Measurements from ENCODE around the gene MTMR10.

The MTMR10 gene, protein sequence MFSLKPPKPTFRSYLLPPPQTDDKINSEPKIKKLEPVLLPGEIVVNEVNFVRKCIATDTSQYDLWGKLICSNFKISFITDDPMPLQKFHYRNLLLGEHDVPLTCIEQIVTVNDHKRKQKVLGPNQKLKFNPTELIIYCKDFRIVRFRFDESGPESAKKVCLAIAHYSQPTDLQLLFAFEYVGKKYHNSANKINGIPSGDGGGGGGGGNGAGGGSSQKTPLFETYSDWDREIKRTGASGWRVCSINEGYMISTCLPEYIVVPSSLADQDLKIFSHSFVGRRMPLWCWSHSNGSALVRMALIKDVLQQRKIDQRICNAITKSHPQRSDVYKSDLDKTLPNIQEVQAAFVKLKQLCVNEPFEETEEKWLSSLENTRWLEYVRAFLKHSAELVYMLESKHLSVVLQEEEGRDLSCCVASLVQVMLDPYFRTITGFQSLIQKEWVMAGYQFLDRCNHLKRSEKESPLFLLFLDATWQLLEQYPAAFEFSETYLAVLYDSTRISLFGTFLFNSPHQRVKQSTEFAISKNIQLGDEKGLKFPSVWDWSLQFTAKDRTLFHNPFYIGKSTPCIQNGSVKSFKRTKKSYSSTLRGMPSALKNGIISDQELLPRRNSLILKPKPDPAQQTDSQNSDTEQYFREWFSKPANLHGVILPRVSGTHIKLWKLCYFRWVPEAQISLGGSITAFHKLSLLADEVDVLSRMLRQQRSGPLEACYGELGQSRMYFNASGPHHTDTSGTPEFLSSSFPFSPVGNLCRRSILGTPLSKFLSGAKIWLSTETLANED

DNA sequence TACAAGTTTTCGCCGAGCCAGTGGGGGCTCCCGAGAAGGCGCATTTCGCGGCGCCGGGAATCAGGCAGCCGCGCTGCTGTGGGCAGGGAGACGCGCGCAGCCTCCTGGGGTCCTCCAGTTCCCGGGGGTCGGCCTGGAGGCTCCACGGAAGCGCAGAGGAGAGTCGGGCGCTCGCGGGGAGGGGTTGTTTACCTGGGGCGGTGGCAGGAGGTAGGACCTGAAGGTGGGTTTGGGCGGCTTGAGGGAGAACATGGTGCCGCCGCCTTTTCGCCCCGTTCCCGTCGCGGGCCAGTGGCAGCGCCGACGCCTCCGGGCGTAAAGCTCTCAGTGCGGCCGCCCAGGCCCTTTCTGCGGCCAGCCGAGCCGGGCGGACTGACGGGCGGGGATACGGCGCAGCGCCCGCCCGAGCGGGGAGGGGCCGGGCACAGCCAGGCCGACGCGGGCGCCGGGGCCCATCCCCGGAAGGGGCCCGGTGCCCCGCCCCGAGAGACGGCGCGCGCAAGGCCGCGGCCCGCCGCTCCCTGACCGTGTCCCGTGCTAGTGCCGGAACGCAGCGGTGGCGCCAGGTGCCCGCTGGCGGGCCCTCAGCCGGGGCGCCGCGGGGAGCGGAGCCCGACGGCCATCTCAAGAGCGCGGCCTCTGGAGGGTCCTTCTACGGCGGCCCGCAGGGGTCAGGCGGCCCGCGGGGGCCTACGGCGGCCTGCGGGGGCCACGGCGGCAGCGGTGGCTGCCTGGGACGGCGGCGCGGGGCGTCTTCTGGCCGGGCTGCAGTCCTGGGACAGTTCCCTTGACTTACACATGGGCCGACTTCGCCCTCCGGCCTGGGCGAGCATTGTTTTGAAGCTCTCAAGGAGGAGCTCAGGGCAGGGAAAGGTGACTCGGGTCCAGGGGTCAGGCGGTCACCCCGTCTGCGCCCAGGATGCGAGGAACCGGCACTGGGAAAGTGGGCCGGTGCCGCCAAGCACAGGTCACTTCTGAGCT, at the start of gene MTMR10:
Gene MTMR10 (minus strand): TSS at position 374 of the 981 bp plus-strand sequence. CDS start 122 bp downstream, at position 252.
- Histone ChIP-seq H3K9me3 (replicated peaks; ENCODE audit: insufficient read depth, low read length) (no peaks in the 10 kb centered on the region), H4K20me1 (ENCODE audit: insufficient read depth, low read length) (no peaks in the 10 kb centered on the region), H3K4me1 (ENCODE audit: low read length) (peaks cover 24% of the 10 kb centered on the region), H3K4me3 (ENCODE audit: low read length) (peak within 1 kb of the TSS; percentile 99), H3K27ac (ENCODE audit: low read length) (peak within 1 kb of the TSS; percentile 87), H3K9me2 (replicated peaks; ENCODE audit: insufficient read depth, low read length) (no peaks in the 10 kb centered on the region), H3K27me3 (replicated peaks; ENCODE audit: insufficient read depth, low read length) (no peaks in the 10 kb centered on the region), H3F3A (ENCODE audit: insufficient read depth, low read length) (peaks cover 14% of the 10 kb centered on the region), H3K36me3 (replicated peaks; ENCODE audit: insufficient read depth, low read length) (peaks cover 3% of the 10 kb centered on the region; the same call in 1 of the 2 replicates), H2AFZ (ENCODE audit: low read length) (peak within 1 kb of the TSS; percentile 62), H3K79me2 (ENCODE audit: low read length) (peaks cover 45% of the 10 kb centered on the region), H3K4me2 (ENCODE audit: low read depth, low read length) (peak within 1 kb of the TSS; percentile 92), H3K9ac (ENCODE audit: low read length) (peak within 1 kb of the TSS; percentile 98)
- peak; percentile 88 for DNase-seq
- TF ChIP-seq, protein P1, sequence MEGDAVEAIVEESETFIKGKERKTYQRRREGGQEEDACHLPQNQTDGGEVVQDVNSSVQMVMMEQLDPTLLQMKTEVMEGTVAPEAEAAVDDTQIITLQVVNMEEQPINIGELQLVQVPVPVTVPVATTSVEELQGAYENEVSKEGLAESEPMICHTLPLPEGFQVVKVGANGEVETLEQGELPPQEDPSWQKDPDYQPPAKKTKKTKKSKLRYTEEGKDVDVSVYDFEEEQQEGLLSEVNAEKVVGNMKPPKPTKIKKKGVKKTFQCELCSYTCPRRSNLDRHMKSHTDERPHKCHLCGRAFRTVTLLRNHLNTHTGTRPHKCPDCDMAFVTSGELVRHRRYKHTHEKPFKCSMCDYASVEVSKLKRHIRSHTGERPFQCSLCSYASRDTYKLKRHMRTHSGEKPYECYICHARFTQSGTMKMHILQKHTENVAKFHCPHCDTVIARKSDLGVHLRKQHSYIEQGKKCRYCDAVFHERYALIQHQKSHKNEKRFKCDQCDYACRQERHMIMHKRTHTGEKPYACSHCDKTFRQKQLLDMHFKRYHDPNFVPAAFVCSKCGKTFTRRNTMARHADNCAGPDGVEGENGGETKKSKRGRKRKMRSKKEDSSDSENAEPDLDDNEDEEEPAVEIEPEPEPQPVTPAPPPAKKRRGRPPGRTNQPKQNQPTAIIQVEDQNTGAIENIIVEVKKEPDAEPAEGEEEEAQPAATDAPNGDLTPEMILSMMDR (IDR thresholded peaks at IDR 0.05; ENCODE audit: low read length) = no peak
- TF ChIP-seq EZH2phosphoT487 (IDR thresholded peaks at IDR 0.05; ENCODE audit: low read length) (no peak), EZH2 (optimal IDR thresholded peaks at IDR 0.05; ENCODE audit: low read depth, low read length) (no peak)

DNA sequence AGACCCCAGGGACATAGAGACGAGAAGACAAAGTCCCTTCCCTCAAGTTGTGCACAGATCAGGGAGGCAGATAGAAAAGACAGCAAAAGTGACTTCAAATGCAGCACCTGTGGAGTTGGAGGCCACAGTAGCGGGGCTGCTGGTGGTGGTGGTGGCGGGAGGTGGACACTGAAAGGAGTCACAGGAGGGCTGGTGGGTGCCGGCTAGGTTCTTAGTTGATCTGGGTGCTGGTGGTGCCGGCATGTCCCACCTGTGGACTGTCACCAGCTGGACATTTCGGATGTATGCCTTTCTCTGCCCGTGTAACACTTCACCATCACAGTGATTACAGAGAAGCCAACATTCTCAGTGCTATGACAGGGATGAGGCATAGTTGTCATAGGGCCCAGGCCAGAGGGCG, 49.2 kb upstream of the MTMR10 start:
- no peaks in the 10 kb centered on the region for H3F3A ChIP-seq (ENCODE audit: insufficient read depth, low read length)
- no peaks in the 10 kb centered on the region for H3K9me3 ChIP-seq (replicated peaks; ENCODE audit: insufficient read depth, low read length)
- no peaks in the 10 kb centered on the region for H3K9me2 ChIP-seq (replicated peaks; ENCODE audit: insufficient read depth, low read length)
- H3K4me3 ChIP-seq (ENCODE audit: low read length) = no peak overlapping the region
- H3K4me1 ChIP-seq (ENCODE audit: low read length) = peaks cover 10% of the 10 kb centered on the region
- no peak for DNase-seq
- no peaks in the 10 kb centered on the region for H4K20me1 ChIP-seq (ENCODE audit: insufficient read depth, low read length)
- no peak overlapping the region for H3K9ac ChIP-seq (ENCODE audit: low read length)
- H2AFZ ChIP-seq (ENCODE audit: low read length) = no peak overlapping the region
- H3K27ac ChIP-seq (ENCODE audit: low read length) = no peak overlapping the region
- H3K4me2 ChIP-seq (ENCODE audit: low read depth, low read length) = no peak overlapping the region
- H3K79me2 ChIP-seq (ENCODE audit: low read length) = no peaks in the 10 kb centered on the region
- H3K27me3 ChIP-seq (replicated peaks; ENCODE audit: insufficient read depth, low read length) = no peaks in the 10 kb centered on the region
- no peak for TF ChIP-seq EZH2phosphoT487 (IDR thresholded peaks at IDR 0.05; ENCODE audit: low read length)
- no peaks in the 10 kb centered on the region for H3K36me3 ChIP-seq (replicated peaks; ENCODE audit: insufficient read depth, low read length)

DNA sequence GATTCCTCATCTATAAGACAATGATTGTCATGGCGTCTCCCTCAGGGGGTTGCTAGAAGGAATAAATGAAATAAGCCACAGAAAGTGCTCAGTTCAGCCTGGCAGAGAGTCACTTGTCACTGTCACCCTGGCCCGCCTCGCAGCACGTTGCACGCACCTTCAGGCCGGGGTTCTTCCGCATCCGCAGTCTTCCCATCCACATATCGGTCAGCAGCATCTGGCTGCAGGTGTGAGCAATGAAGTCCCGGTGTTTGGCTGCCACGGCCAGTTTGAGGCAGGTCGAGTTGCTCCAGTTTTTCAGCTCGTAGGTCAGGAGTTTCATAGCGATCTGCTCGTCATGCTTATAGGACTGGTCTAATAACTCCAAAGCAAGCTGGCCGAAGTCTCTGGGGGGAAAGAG, 48.5 kb upstream of the MTMR10 start:
- Histone ChIP-seq H3K27ac (ENCODE audit: low read length) (no peak overlapping the region), H3K4me2 (ENCODE audit: low read depth, low read length) (no peak overlapping the region), H3K4me3 (ENCODE audit: low read length) (no peak overlapping the region), H3K9ac (ENCODE audit: low read length) (no peak overlapping the region), H3K27me3 (replicated peaks; ENCODE audit: insufficient read depth, low read length) (no peaks in the 10 kb centered on the region), H3K4me1 (ENCODE audit: low read length) (peaks cover 4% of the 10 kb centered on the region; the same call in 1 of the 2 replicates), H3K79me2 (ENCODE audit: low read length) (no peaks in the 10 kb centered on the region), H4K20me1 (ENCODE audit: insufficient read depth, low read length) (no peaks in the 10 kb centered on the region), H3K36me3 (replicated peaks; ENCODE audit: insufficient read depth, low read length) (no peaks in the 10 kb centered on the region), H3K9me3 (replicated peaks; ENCODE audit: insufficient read depth, low read length) (no peaks in the 10 kb centered on the region), H2AFZ (ENCODE audit: low read length) (no peak overlapping the region), H3K9me2 (replicated peaks; ENCODE audit: insufficient read depth, low read length) (no peaks in the 10 kb centered on the region), H3F3A (ENCODE audit: insufficient read depth, low read length) (no peaks in the 10 kb centered on the region)
- DNase-seq = no peak
- TF ChIP-seq EZH2phosphoT487 (IDR thresholded peaks at IDR 0.05; ENCODE audit: low read length) = no peak
- TF ChIP-seq, protein P1 (IDR thresholded peaks at IDR 0.05; ENCODE audit: low read length) = no peak
- TF ChIP-seq EZH2 (optimal IDR thresholded peaks at IDR 0.05; ENCODE audit: low read depth, low read length) = no peak
